Heart right ventricle (tissue), 16 donors: ENCODE results near the gene AIPL1. TPM values are rescaled to one million over a fixed set of nuclear protein-coding genes. Genes with fewer than 3 reads are reported as not detected.

Experiments used
- ATAC-seq, 8 donors: fragments of 200-7000 bp; cut with Tn5 transposase; one replicate each; pipeline ENCODE4 v1.9.1; 2020; ENCODE audit warnings: mild to moderate bottlenecking in 8 of 8, moderate library complexity in 8 of 8, moderate number of reproducible peaks in 1 of 8
- DNase-seq, 2 donors: peaks; one replicate each; pipeline ENCODE4 v3.0.0-alpha.2; 2020
- H3K27ac ChIP-seq, 10 donors: fragments of 200-600 bp; sonication (generic) in 2 of 10; one replicate each; pipeline versions ENCODE4 v1.5.0 to v1.8.0; 2020 to 2022; ENCODE audit warnings: mild to moderate bottlenecking in 3 of 10
- H3K27me3 ChIP-seq, 7 donors: fragments of 200-600 bp; one replicate each; pipeline ENCODE4 v1.8.0; 2021 to 2022; ENCODE audit warnings: mild to moderate bottlenecking in 2 of 7
- H3K36me3 ChIP-seq, 9 donors: fragments of 200-600 bp; sonication (generic) in 1 of 9; one replicate each; pipeline versions ENCODE4 v1.5.0 to v1.8.0; 2020 to 2022; ENCODE audit warnings: mild to moderate bottlenecking in 2 of 9
- H3K4me1 ChIP-seq, 9 donors: fragments of 200-600 bp; sonication (generic) in 1 of 9; one replicate each; pipeline versions ENCODE4 v1.5.0 to v1.8.0; 2020 to 2022; ENCODE audit warnings: mild to moderate bottlenecking in 4 of 9
- H3K4me3 ChIP-seq, 10 donors: fragments of 200-600 bp; sonication (generic) in 2 of 10; one replicate each; pipeline versions ENCODE4 v1.5.0 to v1.8.0; 2020 to 2022; ENCODE audit warnings: mild to moderate bottlenecking in 7 of 10, moderate library complexity in 2 of 10
- H3K9me3 ChIP-seq, 11 donors: fragments of 200-600 bp in 10 of 11; sonication (generic) in 2 of 11; one replicate each; pipeline versions ENCODE4 v1.5.0 to v1.8.0; 2013 to 2022; ENCODE audit warnings: mild to moderate bottlenecking in 2 of 11, control low read depth in 1 of 11, moderate library complexity in 1 of 11
- CTCF ChIP-seq, 9 donors: fragments of 200-600 bp; sonication (generic) in 2 of 9; IDR thresholded peaks; one replicate each; pipeline versions ENCODE4 v1.5.0 to v1.8.0; 2021 to 2022; ENCODE audit warnings: antibody characterized with exemption in 9 of 9, mild to moderate bottlenecking in 5 of 9, moderate library complexity in 1 of 9
- WGBS, 2 donors: extraction: QIAGEN DNeasy Blood & Tissue Kit; methylation state at CpG; one replicate each; pipeline ENCODE4 v1.1.7; 2013; ENCODE audit warnings: inconsistent platforms in 1 of 2; 5-methylcytosine and 5-hydroxymethylcytosine counted together
- intact Hi-C, 10 donors: fragments of 100-400 bp; cut with DNase I; formaldehyde crosslinking; loops; one replicate each; pipeline versions ENCODE4 v1.11.1 to v1.14.2; 2022
- polyA plus RNA-seq, 2 donors: library from polyadenylated mRNA; stranded (reverse); fragments of 200-250 nt; gene quantifications; one replicate each; pipeline ENCODE4 v1.2.3, GENCODE V29; 2013
- total RNA-seq, 10 donors: library from RNA; stranded (reverse); fragmentation: NEBNext Ultra II Directional in 3 of 10; extraction: Animal tissue kit (Norgen Biotek cat#: 25700) in 3 of 10; gene quantifications; one replicate each; pipeline versions ENCODE4 v1.2.1 to v1.2.4, GENCODE V29; 2021 to 2023
- donor health status: Arrhythmogenic right ventricular cardiomyopathy.
- donor health status: ischemic (EF 13 %, LVEDD 7.1; RV severe dilation, severe dysfunction).
- donor health status: healthy with polysubstance abuse.
- donor health status: DM: no; HTN: yes; CAD: no.
- donor health status: DM: no; HTN: no; CAD: no.
- donor health status: ischemic (EF 25% LVEDD 6.9; RV normal size, moderate dysfunction).
- donor health status: ischemic (EF 25% LVEDD 5.7; RV mildly dilated, moderate dysfunction).
- donor health status: healthy.
- donor health status: DM: yes; HTN: yes; CAD: no.
- donor health status: Ischemic cardiomyopathy.
- donor health status: ischemic (EF 35%, LVEDD 5.7; RV mildly dilated, moderate dysfunction).
- donor health status: nonischemic (EF 11% LVEDD 7.7; RV severe dilation, severe dysfunction).
- donor health status: DM: yes; HTN: yes; CAD: no.
- donor health status: PGD.
- donor health status: ischemic (EF 29% LVEDD 5.4; RV normal size, mild dysfunction).
- donor health status: nonischemic (EF 23%, LVEDD 6.1; RV moderate dilation, normal function).

Gene AIPL1
- total and polyA plus RNA-seq, 12 donors = 0.01 TPM; not detected in 11

GRCh38 chr17:6465206-6466003 lies 30.5 kb upstream of the AIPL1 start:
- no peak overlapping the region for H3K27ac ChIP-seq
- no peak for TF ChIP-seq CTCF (IDR thresholded peaks at IDR 0.05)
- WGBS, 2 donors = 67 to 69% methylated on average over 19 of the region's 19 CpGs
- ATAC-seq (no peak), DNase-seq (no peak)
- no peaks in the 10 kb centered on the region for H3K36me3 ChIP-seq
- intact Hi-C loops = no loop called here
- H3K4me1 ChIP-seq = no peaks in the 10 kb centered on the region
- H3K4me3 ChIP-seq = no peak overlapping the region
- H3K27me3 ChIP-seq = peaks cover 0 to 5% (median 0%) of the 10 kb centered on the region in 7 donors
- peaks cover 0 to 10% (median 0%) of the 10 kb centered on the region in 11 donors for H3K9me3 ChIP-seq

GRCh38 chr17:6464446-6465041 lies 29.6 kb upstream of the AIPL1 start:
- Histone ChIP-seq H3K36me3 (no peaks in the 10 kb centered on the region), H3K4me3 (no peak overlapping the region), H3K27me3 (peaks cover 0 to 5% (median 0%) of the 10 kb centered on the region in 7 donors), H3K27ac (no peak overlapping the region), H3K9me3 (peaks cover 0 to 10% (median 0%) of the 10 kb centered on the region in 11 donors), H3K4me1 (no peaks in the 10 kb centered on the region)
- ATAC-seq (no peak), DNase-seq (no peak)
- intact Hi-C loops = no loop called here
- 85 to 95% methylated on average over 14 of the region's 14 CpGs for WGBS, 2 donors
- no peak for TF ChIP-seq CTCF (IDR thresholded peaks at IDR 0.05)

GRCh38 chr17:6463616-6464445 lies 28.9 kb upstream of the AIPL1 start:
- intact Hi-C loops = no loop called here
- H3K4me3 ChIP-seq = no peak overlapping the region
- peaks cover 0 to 5% (median 0%) of the 10 kb centered on the region in 7 donors for H3K27me3 ChIP-seq
- no peaks in the 10 kb centered on the region for H3K36me3 ChIP-seq
- H3K4me1 ChIP-seq = no peaks in the 10 kb centered on the region
- peaks cover 0 to 10% (median 0%) of the 10 kb centered on the region in 11 donors for H3K9me3 ChIP-seq
- H3K27ac ChIP-seq = no peak overlapping the region
- 88 to 89% methylated on average over 24 of the region's 24 CpGs for WGBS, 2 donors
- DNase-seq (no peak), ATAC-seq (peak in 1 of 8 donors; percentile 28)
- no peak for TF ChIP-seq CTCF (IDR thresholded peaks at IDR 0.05)

- Histone ChIP-seq H3K4me1 (peaks cover 0 to under 1% (median 0%) of the 10 kb centered on the region in 9 donors), H3K9me3 (peaks cover 0 to 9% (median 0%) of the 10 kb centered on the region in 11 donors), H3K36me3 (no peaks in the 10 kb centered on the region), H3K27ac (no peak overlapping the region), H3K27me3 (peaks cover 0 to 5% (median 0%) of the 10 kb centered on the region in 7 donors), H3K4me3 (no peak overlapping the region)
- 87 to 98% methylated on average over 2 of the region's 2 CpGs for WGBS, 2 donors
- no peak for DNase-seq
- no peak for TF ChIP-seq CTCF (IDR thresholded peaks at IDR 0.05)
- intact Hi-C loops = no loop called here
- ATAC-seq = no peak
These were observed 27.8 kb upstream of the AIPL1 start for GRCh38 chr17:6462692-6463091.
